GM06990 (cell line): ENCODE results near the gene CCDC92.

Source experiments
- DNase-seq: peaks from one replicate; pipeline ENCODE4 v3.0.0-alpha.2; 2011; ENCODE audit not compliant: insufficient read length; ENCODE audit errors: extremely low read depth
- H3K27me3 ChIP-seq: replicated peaks from 2 replicates; pipeline ENCODE4 v1.6.0; 2011; ENCODE audit warnings: low read length; ENCODE audit not compliant: control insufficient read depth, insufficient read depth
- H3K36me3 ChIP-seq: 2 replicates; pipeline ENCODE4 v1.5.1; 2011; ENCODE audit warnings: low read length; ENCODE audit not compliant: control insufficient read depth, insufficient read depth
- H3K4me3 ChIP-seq: replicated peaks from 2 replicates; pipeline ENCODE4 v1.5.1; 2011; ENCODE audit warnings: low read depth, mild to moderate bottlenecking, control low read depth, low read length
- CTCF ChIP-seq: IDR thresholded peaks from 2 replicates; pipeline ENCODE4 v1.5.1; 2011; ENCODE audit warnings: low read length, control low read depth, mild to moderate bottlenecking, inconsistent platforms; ENCODE audit not compliant: insufficient read depth, poor library complexity, severe bottlenecking

CCDC92 gene

GRCh38 chr12:123892853-123893252 lies 79.8 kb downstream of the CCDC92 start:
- Histone ChIP-seq H3K36me3 (no peaks in the 10 kb centered on the region), H3K4me3 (no peak overlapping the region), H3K27me3 (no peaks in the 10 kb centered on the region)
- DNase-seq, result no peak
- no peak for TF ChIP-seq CTCF

GRCh38 chr12:123892180-123892559 lies 80.5 kb downstream of the CCDC92 start:
- Histone ChIP-seq H3K36me3 (no peaks in the 10 kb centered on the region), H3K4me3 (no peak overlapping the region), H3K27me3 (no peaks in the 10 kb centered on the region)
- no peak for DNase-seq
- TF ChIP-seq CTCF, result no peak

- TF ChIP-seq CTCF, result no peak
- no peak for DNase-seq
- H3K36me3 ChIP-seq, result no peaks in the 10 kb centered on the region
- no peaks in the 10 kb centered on the region for H3K27me3 ChIP-seq
- H3K4me3 ChIP-seq, result no peak overlapping the region
These were observed 81.0 kb downstream of the CCDC92 start for GRCh38 chr12:123891516-123892179.

GRCh38 chr12:123891011-123891410 lies 81.6 kb downstream of the CCDC92 start:
- H3K27me3 ChIP-seq, result no peaks in the 10 kb centered on the region
- no peaks in the 10 kb centered on the region for H3K36me3 ChIP-seq
- no peak for TF ChIP-seq CTCF
- no peak overlapping the region for H3K4me3 ChIP-seq
- DNase-seq, result no peak

- no peak for TF ChIP-seq CTCF
- H3K36me3 ChIP-seq, result no peaks in the 10 kb centered on the region
- H3K4me3 ChIP-seq, result no peak overlapping the region
- DNase-seq, result no peak
- H3K27me3 ChIP-seq, result no peaks in the 10 kb centered on the region
These were observed 82.1 kb downstream of the CCDC92 start for GRCh38 chr12:123890536-123890902.
